Measurements from ENCODE around the gene RBM8A. TPM values are rescaled to one million over a fixed set of nuclear protein-coding genes. Genes with fewer than 3 reads are reported as not detected.

The RBM8A gene
- polyA plus RNA-seq, 2 of the 4 experiments (the other 2 are of a cell fraction), result 240 to 281 TPM

DNA sequence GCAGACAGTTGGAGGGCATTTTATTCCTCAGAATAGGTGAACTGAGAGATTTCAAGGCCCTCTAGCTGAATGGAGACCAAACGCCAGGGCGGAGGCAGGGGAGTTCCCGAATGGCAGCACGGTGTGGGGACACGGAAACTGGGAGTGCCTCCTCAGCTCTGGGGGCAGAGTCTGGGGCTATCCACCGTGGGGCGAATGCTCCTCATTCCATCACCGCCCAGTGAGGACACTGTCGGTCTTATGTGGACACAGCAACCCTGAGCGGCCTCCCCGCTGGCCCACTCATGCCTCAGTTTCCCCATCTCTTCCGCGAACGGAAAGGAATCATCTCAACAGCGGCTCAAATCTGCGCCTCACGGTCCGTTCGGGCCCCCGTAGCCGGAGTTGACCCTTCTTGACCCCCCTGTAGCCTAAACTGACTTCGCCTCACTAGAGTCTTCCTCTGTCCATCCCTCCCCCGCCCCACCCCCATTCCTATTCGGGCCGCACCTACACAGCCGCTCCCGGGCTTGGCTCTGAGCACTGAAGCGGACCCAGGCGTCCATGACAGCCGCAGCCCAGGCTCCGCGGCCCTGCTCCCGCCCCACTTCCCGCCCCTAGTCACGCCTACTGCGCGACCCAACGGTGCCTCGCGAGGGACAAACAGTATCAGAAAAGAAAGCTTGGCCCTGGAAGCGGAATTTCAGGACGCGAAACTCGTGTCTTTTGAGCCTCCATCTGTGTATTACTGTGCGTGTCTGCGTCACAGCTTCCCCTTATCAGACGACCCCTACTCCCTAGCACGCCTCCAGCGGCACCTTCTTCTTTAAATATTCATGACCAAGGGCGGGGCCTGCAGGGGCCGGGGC lies 8.9 kb downstream of the RBM8A start, which contains the start of gene PEX11B:
TSS of gene PEX11B (minus strand) at position 574 of the 848 bp plus-strand sequence. CDS start at position 545, 29 bp downstream.
- H3K4me3 ChIP-seq, result peak within 1 kb of the TSS; percentile 85
- H3K9me3 ChIP-seq, result no peaks in the 10 kb centered on the region
- H3K27ac ChIP-seq, result peak within 1 kb of the TSS; percentile 85 to 92
- WGBS (ENCODE audit: missing lambda C conversion rate), result 1% methylated on average over 33 of the region's 51 CpGs
- FAIRE-seq (no peak), ATAC-seq (peak; percentile 89 to 95), DNase-seq (ENCODE audit: low read depth in 1 of 2, low spot score in 1 of 2) (peak; percentile 87 to 89)
- peaks cover 10% of the 10 kb centered on the region for H3K4me1 ChIP-seq
- CTCF ChIA-PET, result interaction anchor here (1.0 to 2.0 kb wide), 7 partner anchors 8 to 89 kb away, joined by 3 to 17 read pairs (median 6); partner anchors contain the start of genes ITGA10, NUDT17 and RBM8A
- TF ChIP-seq HEYL (CRISPR knock-in tag; IDR thresholded peaks at IDR 0.05) (no peak), CHD2 (IDR thresholded peaks at IDR 0.05; ENCODE audit: low read length, partially characterized antibody) (peak; percentile 82), ZFP36 (IDR thresholded peaks at IDR 0.05; ENCODE audit: borderline replicate concordance, partially characterized antibody) (no peak), HMGXB4 (CRISPR knock-in tag; IDR thresholded peaks at IDR 0.05; ENCODE audit: borderline replicate concordance) (no peak), CBX8 (IDR thresholded peaks at IDR 0.05) (no peak), SMC3 (IDR thresholded peaks at IDR 0.05) (0 out of 3 replicates have a peak, but pooled peaks have one; percentile 5), HOXB5 (CRISPR knock-in tag; IDR thresholded peaks at IDR 0.05) (no peak), BCL3 (IDR thresholded peaks at IDR 0.05) (no peak), JUN (IDR thresholded peaks at IDR 0.05) (peak; percentile 35 to 64; a peak in 3 of 5 replicates), E2F6 (IDR thresholded peaks at IDR 0.05; ENCODE audit: borderline replicate concordance, low read depth) (no peak; the same call in 1 of the 2 replicates), GATA3 (IDR thresholded peaks at IDR 0.05; ENCODE audit: borderline replicate concordance) (peak; percentile 26; the same call in 1 of the 2 replicates), TP53 (CRISPR knock-in tag; IDR thresholded peaks at IDR 0.05) (no peak), REST (IDR thresholded peaks at IDR 0.05) (peak; percentile 78), MAZ (IDR thresholded peaks at IDR 0.05; ENCODE audit: borderline replicate concordance, low read depth, low read length) (no peak), EHMT2 (IDR thresholded peaks at IDR 0.05; ENCODE audit: low read depth) (no peak), HOXA7 (CRISPR knock-in tag; IDR thresholded peaks at IDR 0.05) (no peak), KDM5A (IDR thresholded peaks at IDR 0.05) (peak; percentile 81; the same call in 1 of the 2 replicates), RCOR1 (IDR thresholded peaks at IDR 0.05; ENCODE audit: low read depth, low read length) (no peak), MAX (IDR thresholded peaks at IDR 0.05) (peak; percentile 62), MAFK (IDR thresholded peaks at IDR 0.05; ENCODE audit: partially characterized antibody) (no peak), PHF8 (IDR thresholded peaks at IDR 0.05; ENCODE audit: borderline replicate concordance, low read depth) (peak; percentile 34), CHD4 (IDR thresholded peaks at IDR 0.05; ENCODE audit: borderline replicate concordance) (no peak), TFCP2L1 (CRISPR knock-in tag; IDR thresholded peaks at IDR 0.05) (no peak), POLR2A (IDR thresholded peaks at IDR 0.05; ENCODE audit: low read length) (peak; percentile 45), NFE2L2 (conservative IDR thresholded peaks at IDR 0.05; ENCODE audit: low read length) (no peak), ZSCAN20 (CRISPR knock-in tag; IDR thresholded peaks at IDR 0.05) (no peak), FOXS1 (CRISPR knock-in tag; IDR thresholded peaks at IDR 0.05) (no peak)
- TF ChIP-seq, protein P1, sequence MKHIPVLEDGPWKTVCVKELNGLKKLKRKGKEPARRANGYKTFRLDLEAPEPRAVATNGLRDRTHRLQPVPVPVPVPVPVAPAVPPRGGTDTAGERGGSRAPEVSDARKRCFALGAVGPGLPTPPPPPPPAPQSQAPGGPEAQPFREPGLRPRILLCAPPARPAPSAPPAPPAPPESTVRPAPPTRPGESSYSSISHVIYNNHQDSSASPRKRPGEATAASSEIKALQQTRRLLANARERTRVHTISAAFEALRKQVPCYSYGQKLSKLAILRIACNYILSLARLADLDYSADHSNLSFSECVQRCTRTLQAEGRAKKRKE (CRISPR knock-in tag; IDR thresholded peaks at IDR 0.05; ENCODE audit: low read depth), result no peak
- POLR2A ChIA-PET, result interaction anchor here (0.7 to 2.5 kb wide), 8 partner anchors 9 to 120 kb away, joined by 4 to 23 read pairs (median 6); partner anchors contain the start of genes ANKRD34A, LIX1L, PIAS3 and POLR3GL
- H3K4me2 ChIP-seq, result peak within 1 kb of the TSS; percentile 91

Measured in A549 (cell line).